ENCODE measurements around the gene SSX2IP.
"Not testable (repeated sequence)": the region's sequence is repeated elsewhere in the genome, so short reads cannot be mapped to it uniquely, and the experiment has no call there.

The SSX2IP gene

DNA sequence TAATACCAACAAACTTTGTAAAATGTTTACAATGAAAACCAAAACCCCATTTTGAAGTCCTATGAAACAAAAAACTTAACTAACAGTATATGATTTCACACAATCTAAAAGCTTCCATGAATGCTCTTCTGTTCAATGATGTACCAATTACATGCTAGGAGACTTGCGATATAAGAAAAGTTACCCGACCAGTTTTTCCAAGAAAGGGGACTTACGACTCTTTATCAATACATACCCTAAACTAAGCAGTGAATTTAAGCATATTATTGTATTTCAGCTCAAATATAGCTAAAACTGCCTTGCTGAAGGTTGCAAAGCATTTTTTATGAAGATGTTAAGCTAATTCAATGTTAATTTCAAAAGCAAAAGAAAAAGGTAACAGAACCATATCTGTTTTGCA is 15.6 kb downstream of the SSX2IP start:
- no peak for DNase-seq

DNA sequence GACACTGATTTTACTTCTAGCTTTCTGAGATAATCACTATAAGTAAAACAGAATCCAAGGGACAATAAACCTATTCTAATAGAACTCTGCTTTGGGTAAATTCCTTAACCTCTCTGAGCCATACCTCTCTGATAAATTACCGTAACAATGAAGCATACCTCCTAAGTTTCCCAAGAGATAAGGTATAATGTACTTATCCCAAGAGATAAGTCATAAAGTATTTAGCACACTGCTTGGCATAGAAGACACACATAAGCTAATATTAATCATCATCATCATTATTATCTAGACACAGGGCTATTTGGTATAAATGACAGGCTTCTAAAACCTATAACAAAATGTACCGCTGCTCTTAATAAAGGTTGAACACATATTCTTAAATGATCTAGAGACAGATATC is 16.2 kb downstream of the SSX2IP start:
- DNase-seq = no peak

DNA sequence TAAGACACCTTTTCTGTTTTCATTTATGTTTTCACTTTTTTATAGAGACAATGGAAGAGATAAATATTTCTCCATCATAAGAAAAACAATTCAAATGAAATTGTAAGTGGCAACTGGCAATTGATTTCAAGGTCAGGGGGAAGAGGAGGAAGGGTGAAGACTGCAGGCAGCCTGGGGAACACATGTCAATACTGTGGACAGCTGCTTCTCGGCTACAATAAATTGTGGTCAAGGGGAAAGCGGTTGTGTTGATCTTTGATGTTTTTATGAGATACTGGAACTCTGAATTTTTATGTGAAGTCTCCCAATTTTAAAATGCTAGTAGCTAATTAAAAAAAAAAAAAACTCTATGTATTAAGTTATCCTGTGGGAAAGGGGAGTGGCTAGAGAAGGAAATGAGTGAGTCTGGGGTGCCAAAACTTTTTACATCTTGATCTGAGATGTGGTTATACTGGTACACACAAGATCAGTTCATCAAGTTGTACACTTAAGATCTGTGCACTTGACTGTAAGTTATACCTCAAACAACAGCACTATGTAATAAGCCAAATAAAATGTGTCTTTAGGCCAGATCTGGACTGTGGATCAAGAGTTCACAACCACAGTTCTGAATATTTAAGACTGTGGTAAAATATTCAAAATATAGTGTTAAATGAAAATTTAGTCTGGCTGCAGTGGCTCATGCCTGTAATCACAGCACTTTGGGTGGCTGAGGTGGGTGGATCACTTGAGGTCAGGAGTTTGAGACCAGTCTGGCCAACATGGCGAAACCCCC is 18.0 kb downstream of the SSX2IP start:
- DNase-seq = no peak

DNA sequence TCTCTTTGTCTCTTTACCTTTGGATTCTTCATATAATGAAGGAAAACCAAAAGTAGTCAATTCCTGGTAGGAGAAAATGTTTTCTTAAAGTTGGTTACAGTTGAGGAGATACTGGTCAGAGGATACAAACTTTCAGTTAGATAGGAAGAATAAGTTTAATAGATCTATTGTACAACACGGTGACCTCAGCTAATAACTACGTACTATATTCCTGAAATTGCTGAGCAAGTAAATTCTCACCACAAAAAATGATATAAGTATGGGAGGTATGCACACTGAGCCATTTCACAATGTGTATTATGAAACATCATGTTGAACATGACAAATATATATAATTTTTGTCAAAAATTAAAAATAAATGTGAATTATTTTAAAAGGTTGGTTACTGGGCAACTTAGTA is 20.4 kb downstream of the SSX2IP start:
- peak; percentile 24 for DNase-seq

DNA sequence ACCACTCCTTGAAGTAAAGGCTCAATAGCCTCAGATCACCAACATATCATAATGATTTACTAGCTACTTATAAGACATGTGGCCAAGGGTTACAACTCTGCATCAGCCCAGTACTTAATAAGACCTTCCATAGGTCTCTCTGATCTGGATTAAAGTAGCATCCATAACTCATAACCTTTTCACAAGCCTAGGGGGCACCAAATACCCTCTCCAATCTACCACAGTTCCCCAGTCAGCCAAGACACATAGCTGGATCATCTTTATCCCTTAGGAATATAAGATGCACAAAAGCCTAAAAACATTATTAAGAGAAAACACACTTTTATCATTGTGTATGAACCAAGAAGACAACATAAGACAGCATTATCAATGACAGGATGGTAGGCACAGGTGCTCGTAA is 22.1 kb downstream of the SSX2IP start:
- peak; percentile 20 for DNase-seq

DNA sequence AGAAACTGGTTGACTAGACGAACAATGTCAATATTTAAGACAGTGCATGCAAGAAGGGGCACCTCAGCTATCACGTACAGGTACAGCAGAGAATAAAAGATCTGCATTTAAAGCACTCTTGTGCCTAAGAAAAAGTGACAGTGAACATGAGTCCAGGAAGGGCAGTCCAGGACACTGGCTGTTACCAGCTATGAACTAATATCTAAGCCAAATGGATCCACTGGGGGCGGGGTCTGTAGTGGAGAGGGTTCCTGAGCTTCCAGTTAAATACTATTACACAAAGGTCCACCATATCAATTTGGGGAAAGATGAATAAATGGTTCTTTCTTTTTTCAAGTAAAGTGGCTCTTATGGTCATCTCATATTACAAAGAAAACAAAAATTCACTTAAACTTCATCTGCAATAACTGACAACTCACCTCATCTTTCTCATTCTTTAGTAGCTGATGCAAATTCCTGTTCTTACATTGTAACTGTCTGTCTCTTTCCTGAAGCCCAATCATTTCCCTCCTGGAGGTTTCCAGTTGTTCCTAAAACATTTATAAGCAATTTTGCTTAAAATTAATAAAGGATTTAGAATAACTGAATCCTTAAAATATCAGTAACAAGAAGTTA is 24.5 kb downstream of the SSX2IP start:
- DNase-seq = peak; percentile 38

DNA sequence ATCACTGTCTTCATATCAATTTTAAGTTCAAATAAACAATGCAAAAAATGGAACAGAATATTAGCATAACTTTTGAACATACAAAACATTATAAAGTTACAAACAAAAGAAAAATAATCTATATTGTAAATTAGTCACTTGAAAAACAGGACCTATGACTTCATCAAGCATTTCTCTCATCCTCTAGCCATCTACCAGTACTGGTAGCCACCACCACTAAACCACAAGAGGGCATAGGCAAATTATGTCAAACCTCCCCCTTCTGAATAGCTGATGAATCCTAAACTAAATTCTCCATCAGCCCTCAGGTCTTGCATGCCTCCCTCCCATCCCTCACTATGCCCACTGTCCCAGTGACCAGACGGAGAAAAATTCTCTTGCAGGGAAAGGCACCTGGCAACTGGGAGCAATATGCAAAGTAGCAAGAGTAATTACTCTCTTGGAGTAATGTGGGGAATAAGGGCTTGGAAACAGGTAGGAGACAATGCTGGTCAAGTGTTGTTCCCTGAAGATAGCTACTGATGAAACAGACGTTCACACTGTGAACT is 37.1 kb downstream of the SSX2IP start:
- peak; percentile 57 for DNase-seq

DNA sequence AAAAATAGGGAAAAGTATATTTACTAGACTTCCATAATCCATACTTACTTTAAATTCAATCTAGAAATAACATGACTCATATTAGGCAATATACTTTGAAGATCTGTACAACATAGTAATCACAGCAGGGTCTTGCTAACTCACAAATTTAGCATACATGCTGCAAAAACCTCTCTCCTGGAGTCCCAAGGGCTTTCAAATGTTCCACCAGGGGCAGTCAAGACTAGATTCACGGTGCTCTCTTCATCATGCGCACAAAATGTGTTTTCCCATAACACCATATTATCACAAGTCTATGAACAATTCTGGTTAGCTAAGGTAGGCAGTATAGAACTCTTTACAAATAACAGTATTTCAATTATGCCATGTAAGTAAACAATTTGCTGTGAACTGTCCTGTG is 45.8 kb downstream of the SSX2IP start:
- no peak for DNase-seq

DNA sequence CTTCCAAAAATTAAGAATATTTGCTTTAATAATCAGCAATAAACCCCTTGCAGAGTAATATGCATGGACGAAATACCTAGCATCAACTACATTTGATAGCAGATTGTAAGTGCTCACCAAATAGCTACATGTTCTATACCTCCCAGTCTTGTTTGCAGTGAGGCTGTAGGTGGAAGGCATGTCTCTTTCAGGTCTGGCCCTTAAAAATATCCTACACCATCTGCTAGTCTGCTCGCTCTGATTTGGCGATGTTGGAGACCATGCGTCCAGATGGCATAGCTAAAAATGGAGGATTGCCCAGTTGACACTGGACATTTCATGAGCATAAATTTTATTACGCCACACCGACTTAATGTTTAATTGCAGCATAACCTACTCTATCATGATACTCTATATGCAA is 47.1 kb downstream of the SSX2IP start:
- no peak for DNase-seq

GRCh38 chr1:84642774-84643173 is 47.5 kb downstream of the SSX2IP start:
- no peak for DNase-seq

DNA sequence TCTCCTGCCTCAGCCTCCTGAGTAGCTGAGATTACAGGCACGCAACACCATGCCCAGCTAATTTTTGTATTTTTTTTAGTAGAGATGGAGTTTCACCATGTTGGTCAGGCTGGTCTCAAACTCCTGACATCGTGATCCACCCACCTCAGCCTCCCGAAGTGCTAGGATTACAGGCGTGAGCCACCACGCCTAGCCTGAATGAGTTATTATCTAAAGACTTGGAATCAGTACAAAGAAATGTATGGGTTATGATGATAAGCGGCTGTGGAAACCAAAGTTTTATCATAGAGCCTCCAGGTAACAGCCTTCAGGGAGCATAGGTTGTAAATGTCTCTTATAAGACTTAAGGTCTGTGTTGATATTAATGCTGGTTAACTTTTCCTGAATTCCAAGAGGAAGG is 50.5 kb downstream of the SSX2IP start:
- not testable (repeated sequence) for DNase-seq

DNA sequence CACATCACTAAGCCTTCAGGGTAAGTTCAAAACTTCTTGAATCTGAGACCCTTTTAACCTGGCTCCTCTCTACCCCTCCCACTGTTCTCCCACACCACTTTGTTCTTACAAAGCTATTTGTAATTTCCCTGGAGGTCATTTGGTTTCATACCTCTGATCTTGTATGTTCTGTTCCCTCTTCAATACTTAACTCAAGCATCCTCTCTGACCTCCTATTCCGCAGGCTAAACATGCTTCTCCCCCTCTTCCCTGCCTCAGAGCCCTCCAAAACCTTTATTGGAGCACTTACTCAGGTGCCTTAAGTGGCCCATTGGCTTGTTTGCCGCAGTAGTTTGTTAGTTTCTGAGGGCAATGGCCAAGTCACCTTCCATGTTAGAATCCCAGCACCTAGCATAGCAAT is 54.8 kb downstream of the SSX2IP start:
- DNase-seq = no peak

GRCh38 chr1:84634536-84635205 is 55.6 kb downstream of the SSX2IP start:
- no peak for DNase-seq

DNA sequence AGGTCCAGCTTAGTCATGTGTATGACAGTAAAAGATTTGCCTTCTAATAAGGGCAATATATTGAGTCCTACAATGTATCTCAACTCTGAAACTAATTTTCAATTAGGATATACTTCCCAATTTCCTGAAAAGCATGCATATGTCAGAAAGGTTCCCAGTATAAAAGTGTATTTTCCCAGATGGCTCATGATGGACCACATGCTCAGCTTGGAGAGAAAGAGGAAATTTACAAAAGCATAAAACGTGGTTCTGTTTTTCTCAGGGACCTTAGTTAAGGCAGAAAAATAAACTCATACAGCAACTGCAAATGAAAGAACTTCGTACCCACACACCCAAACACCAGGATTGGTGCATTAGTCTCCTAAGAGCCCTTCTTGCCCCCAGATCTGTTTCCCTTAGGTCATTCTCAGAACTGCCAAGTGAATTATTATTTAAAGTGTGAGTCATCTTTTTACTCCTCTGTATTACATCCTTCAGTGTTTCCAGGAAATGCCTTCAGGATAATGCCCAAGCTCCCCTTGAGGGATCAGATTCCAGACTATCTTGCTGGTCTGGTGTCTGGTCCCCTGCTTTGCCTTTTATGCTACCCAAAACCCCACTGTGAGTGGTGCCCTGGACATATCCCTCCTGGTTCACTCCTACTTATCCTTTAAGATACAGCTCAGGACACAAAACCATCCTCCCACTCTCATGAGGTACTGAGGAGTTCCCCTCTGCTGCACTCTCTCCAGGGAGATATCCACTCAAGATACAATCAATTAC is 57.4 kb downstream of the SSX2IP start:
- peak; percentile 80 for DNase-seq

DNA sequence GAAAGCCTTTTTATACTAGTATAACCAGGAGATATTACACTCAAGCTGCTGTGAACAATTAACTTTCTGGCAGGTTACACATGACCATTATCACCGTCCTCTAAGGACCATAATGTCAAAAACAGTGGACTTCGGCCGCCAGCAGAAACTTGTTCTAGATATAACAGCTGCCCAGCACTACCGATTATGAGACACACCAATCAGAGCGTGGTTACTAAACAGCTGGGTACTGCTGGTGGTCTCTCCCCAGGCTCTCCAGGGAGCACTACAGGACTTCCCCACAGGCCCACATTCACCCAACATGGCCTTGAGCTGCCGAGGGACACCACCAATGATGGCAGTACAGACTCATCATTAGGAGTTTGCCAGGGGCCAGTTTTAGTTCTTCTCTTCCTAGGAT is 58.1 kb downstream of the SSX2IP start:
- no peak for DNase-seq

DNA sequence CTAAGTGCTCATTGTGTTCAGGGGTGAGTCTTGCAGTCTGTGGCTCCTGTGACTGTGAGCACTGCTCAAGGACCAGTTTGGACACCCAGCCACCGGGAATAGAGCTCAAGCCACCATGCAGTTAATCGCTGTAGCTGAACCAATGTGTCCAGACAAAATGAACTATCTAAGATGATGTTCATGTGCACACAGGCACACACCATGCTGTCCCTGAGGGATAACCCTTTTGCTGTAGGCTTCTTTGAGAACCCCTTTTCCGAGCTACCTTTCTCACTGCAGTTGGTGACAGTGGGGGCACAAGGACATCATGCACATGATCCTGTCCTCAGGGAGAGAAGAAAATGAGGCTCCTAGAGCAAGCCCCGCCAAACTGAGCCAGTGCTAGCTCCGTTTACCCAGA is 65.4 kb downstream of the SSX2IP start:
- DNase-seq = no peak

- DNase-seq = no peak
Observed at GRCh38 chr1:84621553-84621952, 68.7 kb downstream of the SSX2IP start.

GRCh38 chr1:84620720-84621313 is 69.4 kb downstream of the SSX2IP start:
- peak; percentile 81 for DNase-seq

GRCh38 chr1:84619383-84620102 is 70.7 kb downstream of the SSX2IP start:
- DNase-seq = peak; percentile 77

- DNase-seq = no peak
Observed at GRCh38 chr1:84617349-84617748, 72.9 kb downstream of the SSX2IP start.

- no peak for DNase-seq
Observed at GRCh38 chr1:84615790-84616189, 74.5 kb downstream of the SSX2IP start.

DNA sequence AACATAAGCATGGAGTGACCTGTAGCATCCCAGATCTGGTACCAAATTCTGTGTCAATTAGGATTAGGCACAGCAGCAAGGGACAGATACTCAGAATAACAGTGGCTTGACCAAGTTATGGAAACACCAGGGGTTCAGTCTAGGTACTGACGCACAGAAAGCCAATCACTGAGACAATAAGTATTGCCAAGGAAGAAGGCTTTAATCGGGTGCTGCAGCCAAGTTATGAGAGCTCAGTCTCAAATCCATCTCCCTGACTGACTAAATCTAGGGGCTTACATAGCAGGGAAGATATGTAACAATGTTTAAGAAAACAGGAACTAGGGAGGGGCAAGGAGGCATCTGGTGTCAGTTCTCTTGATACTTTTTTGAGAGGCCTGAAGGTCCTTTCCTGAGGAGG is 76.4 kb downstream of the SSX2IP start:
- DNase-seq = no peak
